Measurements from ENCODE around the gene EEF1A2.

The EEF1A2 gene

DNA sequence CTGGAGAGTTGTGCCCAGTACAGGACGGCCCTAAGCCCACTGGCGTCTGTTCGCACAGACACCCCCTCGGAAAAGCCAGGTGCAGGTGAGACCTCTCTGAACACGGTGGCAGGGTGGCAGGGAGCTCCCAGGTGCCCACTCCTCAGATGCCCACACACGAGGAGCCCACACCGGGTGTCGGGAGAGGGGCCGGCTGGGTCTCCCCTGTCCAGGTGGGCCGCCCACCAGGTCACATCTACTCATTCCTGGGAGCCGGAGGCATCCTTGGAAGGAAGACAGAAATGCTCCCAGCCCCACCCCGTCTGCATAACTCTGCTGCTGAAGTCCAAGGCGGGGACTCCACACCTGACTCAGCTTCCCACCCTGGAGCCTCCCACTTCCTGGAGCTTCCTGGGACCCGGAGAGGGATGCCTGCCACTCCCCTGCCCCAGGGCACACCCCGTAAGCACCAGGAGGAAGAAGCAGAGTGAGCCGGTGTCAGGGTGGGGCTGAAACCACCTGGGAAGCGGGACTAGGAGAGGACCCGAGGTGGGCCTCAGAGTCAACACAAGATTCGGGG, 46.2 kb upstream of the EEF1A2 start:
- WGBS (ENCODE audit: insufficient coverage): 86% methylated on average over 19 of the region's 19 CpGs
- peaks cover 0 to 32% (median 7%) of the 10 kb centered on the region in 5 experiments for H3K27me3 ChIP-seq (replicated peaks in 2 of 5; ENCODE audit: control insufficient read depth in 4 of 5, insufficient read depth in 5 of 5, low read length in 4 of 5)
- ChIA-PET POLR2A (no interaction called here), CTCF (interaction anchor here (0.5 to 1.5 kb wide), 4 partner anchors 9 to 42 kb away, joined by 3 to 4 read pairs (median 4); no protein-coding TSS in a partner anchor)
- peaks cover 0 to 3% (median 0%) of the 10 kb centered on the region in 4 experiments for H3K4me1 ChIP-seq (ENCODE audit: control extremely low read depth in 1 of 4, control insufficient read depth in 4 of 4, insufficient read depth in 4 of 4, low read length in 3 of 4)
- DNase-seq: no peak
- no peaks in the 10 kb centered on the region for H3K36me3 ChIP-seq (ENCODE audit: control insufficient read depth in 4 of 4, insufficient read depth in 4 of 4, low read length in 3 of 4)
- H3K4me3 ChIP-seq (ENCODE audit: control insufficient read depth in 1 of 7, extremely low read depth in 1 of 7, insufficient read depth in 4 of 7, low read depth in 2 of 7, low read length in 6 of 7): no peak overlapping the region
- H3K27ac ChIP-seq (ENCODE audit: insufficient read depth in 1 of 2, low read depth in 1 of 2, low read length in 2 of 2, poor library complexity in 1 of 2, severe bottlenecking in 2 of 2): no peak overlapping the region
- H3K9me3 ChIP-seq (ENCODE audit: control extremely low read depth in 1 of 5, control insufficient read depth in 4 of 5, insufficient read depth in 2 of 5, low read depth in 1 of 5, low read length in 4 of 5): no peaks in the 10 kb centered on the region

- H3K4me1 ChIP-seq (ENCODE audit: control extremely low read depth in 1 of 4, control insufficient read depth in 4 of 4, insufficient read depth in 4 of 4, low read length in 3 of 4): peaks cover 0 to 3% (median 0%) of the 10 kb centered on the region in 4 experiments
- H3K36me3 ChIP-seq (ENCODE audit: control insufficient read depth in 4 of 4, insufficient read depth in 4 of 4, low read length in 3 of 4): no peaks in the 10 kb centered on the region
- peaks cover 0 to 30% (median 7%) of the 10 kb centered on the region in 5 experiments for H3K27me3 ChIP-seq (replicated peaks in 2 of 5; ENCODE audit: control insufficient read depth in 4 of 5, insufficient read depth in 5 of 5, low read length in 4 of 5)
- DNase-seq: no peak
- ChIA-PET POLR2A (no interaction called here), CTCF (interaction anchor here (0.5 to 1.8 kb wide), 5 partner anchors 8 to 41 kb away, joined by 3 to 4 read pairs (median 4); no protein-coding TSS in a partner anchor)
- no peak overlapping the region for H3K4me3 ChIP-seq (ENCODE audit: control insufficient read depth in 1 of 7, extremely low read depth in 1 of 7, insufficient read depth in 4 of 7, low read depth in 2 of 7, low read length in 6 of 7)
- 92% methylated on average over 24 of the region's 27 CpGs for WGBS (ENCODE audit: insufficient coverage)
- H3K27ac ChIP-seq (ENCODE audit: insufficient read depth in 1 of 2, low read depth in 1 of 2, low read length in 2 of 2, poor library complexity in 1 of 2, severe bottlenecking in 2 of 2): no peak overlapping the region
- no peaks in the 10 kb centered on the region for H3K9me3 ChIP-seq (ENCODE audit: control extremely low read depth in 1 of 5, control insufficient read depth in 4 of 5, insufficient read depth in 2 of 5, low read depth in 1 of 5, low read length in 4 of 5)
These were observed 45.5 kb upstream of the EEF1A2 start for GRCh38 chr20:63544241-63544957.

DNA sequence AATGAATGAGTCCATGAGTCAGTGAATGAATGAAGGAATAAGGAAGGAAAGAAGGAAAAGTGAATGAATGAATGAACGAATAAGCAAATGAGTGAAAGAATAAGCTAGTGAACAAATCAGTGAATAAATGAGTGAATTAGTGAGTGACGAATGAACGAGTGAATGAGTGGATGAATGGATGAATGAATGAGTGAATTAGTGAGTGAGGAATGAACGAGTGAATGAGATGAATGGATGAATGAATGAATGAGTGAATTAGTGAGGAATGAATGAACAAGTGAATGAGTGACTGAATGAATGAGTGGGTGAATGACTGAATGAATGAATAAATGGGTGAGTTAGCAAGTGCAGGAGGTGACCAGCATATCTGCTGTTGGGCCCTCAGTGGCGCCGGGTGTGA, 44.9 kb upstream of the EEF1A2 start:
- H3K27ac ChIP-seq (ENCODE audit: insufficient read depth in 1 of 2, low read depth in 1 of 2, low read length in 2 of 2, poor library complexity in 1 of 2, severe bottlenecking in 2 of 2): no peak overlapping the region
- no peak for DNase-seq
- H3K4me3 ChIP-seq (ENCODE audit: control insufficient read depth in 1 of 7, extremely low read depth in 1 of 7, insufficient read depth in 4 of 7, low read depth in 2 of 7, low read length in 6 of 7): no peak overlapping the region
- ChIA-PET POLR2A (no interaction called here), CTCF (interaction anchor here (1.3 to 1.8 kb wide), 3 partner anchors 9 to 23 kb away, joined by 3 to 5 read pairs (median 4); no protein-coding TSS in a partner anchor)
- no peaks in the 10 kb centered on the region for H3K9me3 ChIP-seq (ENCODE audit: control extremely low read depth in 1 of 5, control insufficient read depth in 4 of 5, insufficient read depth in 2 of 5, low read depth in 1 of 5, low read length in 4 of 5)
- peaks cover 0 to 27% (median 6%) of the 10 kb centered on the region in 5 experiments for H3K27me3 ChIP-seq (replicated peaks in 2 of 5; ENCODE audit: control insufficient read depth in 4 of 5, insufficient read depth in 5 of 5, low read length in 4 of 5)
- no peaks in the 10 kb centered on the region for H3K36me3 ChIP-seq (ENCODE audit: control insufficient read depth in 4 of 4, insufficient read depth in 4 of 4, low read length in 3 of 4)
- peaks cover 0 to 5% (median 2%) of the 10 kb centered on the region in 4 experiments for H3K4me1 ChIP-seq (ENCODE audit: control extremely low read depth in 1 of 4, control insufficient read depth in 4 of 4, insufficient read depth in 4 of 4, low read length in 3 of 4)
- 94% methylated on average over 6 of the region's 6 CpGs for whole genome bisulfite sequencing (ENCODE audit: insufficient coverage)

DNA sequence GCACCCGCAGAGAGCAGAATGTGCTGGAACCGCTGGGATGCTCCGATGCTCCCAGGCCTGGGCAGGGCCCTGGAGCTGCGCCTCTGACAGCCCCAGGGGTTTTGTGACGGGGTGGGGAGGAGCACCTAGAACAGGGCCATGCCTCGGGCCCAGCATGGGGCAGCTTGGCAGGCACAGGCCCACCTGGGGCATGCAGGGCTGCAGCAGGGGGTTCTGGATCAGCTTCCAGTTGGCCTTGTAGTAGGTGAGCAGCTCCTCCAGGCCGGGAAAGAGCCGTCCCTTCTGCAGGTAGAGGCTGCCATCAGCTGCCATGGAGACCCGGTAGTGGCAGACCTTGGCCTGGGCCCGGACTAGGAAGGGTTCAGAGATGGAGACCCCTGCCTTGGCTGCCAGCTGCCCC, 44.2 kb upstream of the EEF1A2 start:
- 100% methylated on average over 4 of the region's 10 CpGs for WGBS (ENCODE audit: insufficient coverage)
- peaks cover 0 to 11% (median 6%) of the 10 kb centered on the region in 4 experiments for H3K4me1 ChIP-seq (ENCODE audit: control extremely low read depth in 1 of 4, control insufficient read depth in 4 of 4, insufficient read depth in 4 of 4, low read length in 3 of 4)
- H3K4me3 ChIP-seq (ENCODE audit: control insufficient read depth in 1 of 7, extremely low read depth in 1 of 7, insufficient read depth in 4 of 7, low read depth in 2 of 7, low read length in 6 of 7): no peak overlapping the region
- H3K27ac ChIP-seq (ENCODE audit: insufficient read depth in 1 of 2, low read depth in 1 of 2, low read length in 2 of 2, poor library complexity in 1 of 2, severe bottlenecking in 2 of 2): no peak overlapping the region
- CTCF ChIA-PET: interaction anchor here (1.2 to 1.8 kb wide), 3 partner anchors 10 to 23 kb away, joined by 4 to 5 read pairs (median 4); partner anchors contain the start of gene PPDPF
- peaks cover 0 to 21% (median 4%) of the 10 kb centered on the region in 5 experiments for H3K27me3 ChIP-seq (replicated peaks in 2 of 5; ENCODE audit: control insufficient read depth in 4 of 5, insufficient read depth in 5 of 5, low read length in 4 of 5)
- DNase-seq: no peak
- POLR2A ChIA-PET: interaction anchor here (0.6 kb wide), 1 partner anchor 20 kb away, joined by 3 read pairs; no protein-coding TSS in a partner anchor
- no peaks in the 10 kb centered on the region for H3K9me3 ChIP-seq (ENCODE audit: control extremely low read depth in 1 of 5, control insufficient read depth in 4 of 5, insufficient read depth in 2 of 5, low read depth in 1 of 5, low read length in 4 of 5)
- no peaks in the 10 kb centered on the region for H3K36me3 ChIP-seq (ENCODE audit: control insufficient read depth in 4 of 4, insufficient read depth in 4 of 4, low read length in 3 of 4)

- no peak for DNase-seq
- Histone ChIP-seq H3K4me3 (ENCODE audit: control insufficient read depth in 1 of 7, extremely low read depth in 1 of 7, insufficient read depth in 4 of 7, low read depth in 2 of 7, low read length in 6 of 7) (no peak overlapping the region), H3K27me3 (replicated peaks in 2 of 5; ENCODE audit: control insufficient read depth in 4 of 5, insufficient read depth in 5 of 5, low read length in 4 of 5) (peaks cover 0 to 16% (median 2%) of the 10 kb centered on the region in 5 experiments), H3K27ac (ENCODE audit: insufficient read depth in 1 of 2, low read depth in 1 of 2, low read length in 2 of 2, poor library complexity in 1 of 2, severe bottlenecking in 2 of 2) (no peak overlapping the region), H3K9me3 (ENCODE audit: control extremely low read depth in 1 of 5, control insufficient read depth in 4 of 5, insufficient read depth in 2 of 5, low read depth in 1 of 5, low read length in 4 of 5) (no peaks in the 10 kb centered on the region), H3K4me1 (ENCODE audit: control extremely low read depth in 1 of 4, control insufficient read depth in 4 of 4, insufficient read depth in 4 of 4, low read length in 3 of 4) (peaks cover 0 to 15% (median 9%) of the 10 kb centered on the region in 4 experiments), H3K36me3 (ENCODE audit: control insufficient read depth in 4 of 4, insufficient read depth in 4 of 4, low read length in 3 of 4) (no peaks in the 10 kb centered on the region)
- WGBS (ENCODE audit: insufficient coverage): 94% methylated on average over 10 of the region's 10 CpGs
- POLR2A ChIA-PET: no interaction called here
- CTCF ChIA-PET: interaction anchor here (1.2 to 1.8 kb wide), 3 partner anchors 10 to 24 kb away, joined by 4 to 5 read pairs (median 4); partner anchors contain the start of gene PPDPF
These were observed 43.8 kb upstream of the EEF1A2 start for GRCh38 chr20:63542696-63543095.

DNA sequence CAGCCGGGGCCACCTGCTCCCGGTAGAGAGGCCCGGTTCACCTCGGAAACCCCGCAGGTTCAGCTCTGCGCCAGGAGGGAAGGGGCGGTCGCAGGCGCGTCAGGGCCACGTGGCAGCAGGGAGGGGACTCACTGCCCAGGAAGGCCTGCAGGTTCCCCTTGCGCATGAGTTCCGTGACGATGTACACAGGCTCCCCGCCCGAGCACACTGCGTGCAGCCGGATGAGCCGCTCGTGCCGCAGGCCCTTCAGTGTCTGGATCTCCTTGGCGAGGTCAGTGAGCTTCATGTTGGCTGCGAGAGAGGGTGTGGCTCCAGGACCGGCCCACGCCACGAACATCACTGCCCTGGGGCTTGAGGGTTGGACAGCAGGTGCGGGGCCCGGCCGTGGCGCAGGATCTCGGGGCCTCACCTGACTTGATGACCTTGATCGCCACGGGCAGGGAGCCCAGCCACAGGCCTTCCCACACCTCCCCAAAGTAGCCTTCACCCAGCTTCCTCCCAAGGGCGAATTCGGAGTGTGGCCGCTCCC, 43.2 kb upstream of the EEF1A2 start:
- no peaks in the 10 kb centered on the region for H3K36me3 ChIP-seq (ENCODE audit: control insufficient read depth in 4 of 4, insufficient read depth in 4 of 4, low read length in 3 of 4)
- no peak overlapping the region for H3K27ac ChIP-seq (ENCODE audit: insufficient read depth in 1 of 2, low read depth in 1 of 2, low read length in 2 of 2, poor library complexity in 1 of 2, severe bottlenecking in 2 of 2)
- no peaks in the 10 kb centered on the region for H3K9me3 ChIP-seq (ENCODE audit: control extremely low read depth in 1 of 5, control insufficient read depth in 4 of 5, insufficient read depth in 2 of 5, low read depth in 1 of 5, low read length in 4 of 5)
- WGBS (ENCODE audit: insufficient coverage): 95% methylated on average over 36 of the region's 36 CpGs
- ChIA-PET POLR2A (no interaction called here), CTCF (interaction anchor here (1.2 to 1.8 kb wide), 2 partner anchors 21 to 24 kb away, joined by 4 read pairs; partner anchors contain the start of gene PPDPF)
- DNase-seq: no peak
- H3K4me1 ChIP-seq (ENCODE audit: control extremely low read depth in 1 of 4, control insufficient read depth in 4 of 4, insufficient read depth in 4 of 4, low read length in 3 of 4): peaks cover 0 to 21% (median 15%) of the 10 kb centered on the region in 4 experiments
- H3K27me3 ChIP-seq (replicated peaks in 2 of 5; ENCODE audit: control insufficient read depth in 4 of 5, insufficient read depth in 5 of 5, low read length in 4 of 5): peaks cover 0 to 11% (median 2%) of the 10 kb centered on the region in 5 experiments
- H3K4me3 ChIP-seq (ENCODE audit: control insufficient read depth in 1 of 7, extremely low read depth in 1 of 7, insufficient read depth in 4 of 7, low read depth in 2 of 7, low read length in 6 of 7): no peak overlapping the region

Data from common myeloid progenitor, CD34-positive (primary cell).